C4-2B (cell line): ENCODE results near the gene RNPS1.

Experiments used
- CTCF ChIP-seq: fragments of 450-650 bp; conservative IDR thresholded peaks from 2 replicates; pipeline ENCODE4 v1.5.1; 2017; ENCODE audit warnings: mild to moderate bottlenecking
- ZFX ChIP-seq: fragments of 450-650 bp; IDR thresholded peaks from 2 replicates; pipeline ENCODE4 v1.6.1; 2017

DNA sequence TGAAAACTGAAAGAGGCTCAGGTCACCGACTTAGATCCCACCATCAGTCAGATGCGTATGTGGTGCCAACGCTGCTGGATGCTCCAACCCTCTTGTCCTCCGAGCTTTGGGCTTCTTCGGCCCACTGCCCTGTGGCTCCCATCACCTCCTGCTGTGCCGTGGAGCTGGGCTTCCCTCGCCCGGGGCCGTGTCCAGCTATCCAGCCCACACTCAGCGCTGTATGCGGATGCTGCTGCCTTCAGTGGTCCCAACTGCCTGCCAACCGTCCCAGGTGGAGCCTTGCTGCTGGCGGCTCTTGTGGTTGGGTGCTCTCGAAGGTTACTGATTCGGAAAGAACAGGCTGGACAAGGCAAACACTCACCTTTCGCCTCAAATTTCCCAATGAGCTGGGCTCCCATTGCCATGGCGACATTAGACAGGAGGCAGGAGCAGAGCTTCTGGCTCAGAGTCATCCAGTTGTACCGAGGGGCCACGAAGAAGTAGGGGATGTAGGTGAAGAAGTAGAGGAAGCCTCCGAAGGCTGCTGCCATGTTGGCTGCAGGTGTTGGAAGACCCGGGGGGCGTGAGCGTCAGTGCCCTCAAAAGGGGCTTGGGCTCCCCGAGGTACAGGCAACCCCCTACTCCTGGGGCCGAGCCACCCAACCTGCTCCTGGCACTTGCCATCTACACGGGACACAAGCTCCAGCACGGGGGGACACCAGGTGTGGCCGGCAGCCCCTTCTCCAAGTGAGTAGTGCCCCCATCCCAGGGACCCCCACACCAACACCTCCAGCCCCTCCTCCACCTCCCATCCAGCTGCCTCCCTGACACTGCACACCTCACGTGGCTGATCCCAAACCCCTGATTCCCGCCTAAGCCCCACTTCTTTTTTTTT, 40.4 kb upstream of the RNPS1 start:
- TF ChIP-seq CTCF (no peak), ZFX (no peak)
